Panc1 (cell line): Measurements from ENCODE around the gene CATSPERZ. TPM values are rescaled to one million over a fixed set of nuclear protein-coding genes. Genes with fewer than 3 reads are reported as not detected.

ENCODE experiments used
- ATAC-seq: fragments of 200-7000 bp; cut with Tn5 transposase; 2 replicates; pipeline ENCODE4 v1.9.1; 2020; ENCODE audit warnings: mild to moderate bottlenecking, moderate library complexity
- BruUV-seq: library from RNA; stranded (reverse); fragments of 400-500 nt; replicated peaks from 2 replicates; lab custom pipeline; 2021; lab: Mats Ljungman, UMichigan
- CTCF ChIA-PET: fragments of 300-600 bp; sonication (Branson Sonifier 250); formaldehyde crosslinking; loops from one replicate; lab custom pipeline; 2022; ENCODE audit warnings: antibody characterized with exemption; lab: Charles Lee
- POLR2A ChIA-PET: fragments of 300-600 bp; sonication (Branson Sonifier 250); formaldehyde crosslinking; loops from one replicate; lab custom pipeline; 2022; ENCODE audit warnings: antibody characterized with exemption; lab: Charles Lee
- DNase-seq: peaks from one replicate; pipeline ENCODE4 v3.0.0-alpha.2; 2010; ENCODE audit warnings: low read depth, low spot score
- H3K27ac ChIP-seq: 2 replicates; pipeline ENCODE4 v1.5.1; 2011; ENCODE audit warnings: mild to moderate bottlenecking, low read length, inconsistent platforms
- H3K27me3 ChIP-seq: fragments of 200-500 bp; sonication (Bioruptor generic); 2 replicates; pipeline ENCODE4 v1.6.0; 2014; ENCODE audit warnings: low read length, inconsistent platforms; ENCODE audit not compliant: control insufficient read depth, insufficient read depth
- H3K36me3 ChIP-seq: fragments of 200-500 bp; sonication (Bioruptor generic); 2 replicates; pipeline ENCODE4 v1.5.1; 2014; ENCODE audit warnings: inconsistent platforms, mild to moderate bottlenecking, low read length, moderate library complexity; ENCODE audit not compliant: control insufficient read depth, insufficient read depth
- H3K4me1 ChIP-seq: 2 replicates; pipeline ENCODE4 v1.5.1; 2011; ENCODE audit warnings: inconsistent platforms, mild to moderate bottlenecking, low read length, moderate library complexity; ENCODE audit not compliant: control insufficient read depth, insufficient read depth
- H3K4me3 ChIP-seq, 2 experiments: 2 replicates each; pipeline ENCODE4 v1.5.1; 2011 to 2012; ENCODE audit warnings: low read depth in 2 of 2, low read length in 2 of 2, mild to moderate bottlenecking in 2 of 2, inconsistent platforms in 1 of 2, moderate library complexity in 1 of 2
- H3K9me3 ChIP-seq: fragments of 200-500 bp; sonication (Bioruptor generic); 2 replicates; pipeline ENCODE4 v1.5.1; 2014; ENCODE audit warnings: low read depth, mild to moderate bottlenecking, inconsistent platforms, low read length, moderate library complexity; ENCODE audit not compliant: control insufficient read depth, insufficient read depth
- CTCF ChIP-seq: fragments of 450-650 bp; IDR thresholded peaks from 2 replicates; pipeline ENCODE4 v1.5.1; 2017; ENCODE audit warnings: mild to moderate bottlenecking
- POLR2AphosphoS5 ChIP-seq: IDR thresholded peaks from 2 replicates; pipeline ENCODE4 v1.6.1; 2012; ENCODE audit warnings: mild to moderate bottlenecking, low read depth, low read length, moderate library complexity
- REST ChIP-seq, 2 experiments: IDR thresholded peaks; 2 replicates each; pipeline ENCODE4 v1.6.1; 2011 to 2012; ENCODE audit warnings: low read depth in 2 of 2, control low read depth in 1 of 2, low read length in 1 of 2, mild to moderate bottlenecking in 1 of 2, moderate library complexity in 1 of 2; ENCODE audit not compliant: insufficient read depth in 1 of 2
- SIN3A ChIP-seq: IDR thresholded peaks from 2 replicates; pipeline ENCODE4 v1.6.1; 2012; ENCODE audit warnings: low read depth, mild to moderate bottlenecking, low read length, moderate library complexity, borderline replicate concordance; ENCODE audit not compliant: insufficient read depth
- TCF7L2 ChIP-seq: IDR thresholded peaks from 2 replicates; pipeline ENCODE4 v1.6.1; 2011; ENCODE audit warnings: mild to moderate bottlenecking, low read depth, low read length, inconsistent platforms
- in situ Hi-C: cut with HindIII; loops from 2 replicates; pipeline ENCODE4 v1.10.0; 2016; ENCODE audit warnings: low sequenced_read_pairs, low pct_unique_long_range_greater_than_20kb
- intact Hi-C: fragments of 100-400 bp; cut with micrococcal nuclease; formaldehyde crosslinking; loops from one replicate; pipeline ENCODE4 v1.10.0; 2022; ENCODE audit not compliant: unreplicated experiment
- total RNA-seq: library from RNA; stranded (reverse); gene quantifications from one replicate; pipeline ENCODE4 v1.2.1, GENCODE V29; 2021; ENCODE audit not compliant: unreplicated experiment

The CATSPERZ gene
- total RNA-seq, 1 experiment from 2014 or later, result 0.64 TPM

- Histone ChIP-seq H3K27me3 (no peaks in the 10 kb centered on the region), H3K4me1 (peaks cover 16% of the 10 kb centered on the region), H3K4me3 (no peak overlapping the region), H3K36me3 (no peaks in the 10 kb centered on the region), H3K27ac (no peak overlapping the region), H3K9me3 (no peaks in the 10 kb centered on the region)
- in situ Hi-C loops, result no loop called here
- no peak for ATAC-seq
- intact Hi-C loops, result no loop called here
- no TSS peak for BruUV-seq
- ChIA-PET CTCF (no interaction called here), POLR2A (interaction anchor here (0.6 kb wide), 1 partner anchor 1032 kb away, joined by 9 read pairs; no protein-coding TSS in a partner anchor)
- no peak for DNase-seq
- no peak for TF ChIP-seq REST (IDR thresholded peaks at IDR 0.05; ENCODE audit: insufficient read depth in 1 of 2, low read depth in 2 of 2, low read length in 1 of 2)
- TF ChIP-seq CTCF, result no peak
- TF ChIP-seq SIN3A, result no peak
- no peak for TF ChIP-seq TCF7L2
- no peak for TF ChIP-seq POLR2AphosphoS5
Observed at GRCh38 chr11:64264371-64264852, 35.7 kb upstream of the CATSPERZ start.

GRCh38 chr11:64265176-64266160, 34.7 kb upstream of the CATSPERZ start:
- in situ Hi-C loops, result no loop called here
- CTCF ChIA-PET, result no interaction called here

GRCh38 chr11:64266339-64266738, 33.8 kb upstream of the CATSPERZ start:
- ChIA-PET POLR2A (no interaction called here), CTCF (no interaction called here)
- intact Hi-C loops, result no loop called here
- Histone ChIP-seq H3K36me3 (no peaks in the 10 kb centered on the region; the same call in 1 of the 2 replicates), H3K27me3 (no peaks in the 10 kb centered on the region), H3K4me3 (no peak overlapping the region), H3K9me3 (no peaks in the 10 kb centered on the region), H3K27ac (no peak overlapping the region), H3K4me1 (peaks cover 16% of the 10 kb centered on the region)
- TF ChIP-seq SIN3A (no peak), REST (IDR thresholded peaks at IDR 0.05; ENCODE audit: insufficient read depth in 1 of 2, low read depth in 2 of 2, low read length in 1 of 2) (no peak), CTCF (no peak), TCF7L2 (no peak), POLR2AphosphoS5 (no peak)
- ATAC-seq, result no peak
- in situ Hi-C loops, result no loop called here
- BruUV-seq, result no TSS peak
- DNase-seq, result no peak

More at GRCh38 chr11:64265176-64266160, 34.7 kb upstream of the CATSPERZ start:
- no peaks in the 10 kb centered on the region for H3K27me3 ChIP-seq
- intact Hi-C loops, result no loop called here
- H3K36me3 ChIP-seq, result no peaks in the 10 kb centered on the region; the same call in 1 of the 2 replicates
- H3K27ac ChIP-seq, result no peak overlapping the region
- H3K4me3 ChIP-seq, result no peak overlapping the region
- no TSS peak for BruUV-seq
- ATAC-seq (no peak), DNase-seq (no peak)
- no peaks in the 10 kb centered on the region for H3K9me3 ChIP-seq
- POLR2A ChIA-PET, result no interaction called here
- peaks cover 16% of the 10 kb centered on the region for H3K4me1 ChIP-seq
- no peak for TF ChIP-seq SIN3A
